K562 (cell line): Measurements from ENCODE around the gene KCTD6. TPM values are rescaled to one million over a fixed set of nuclear protein-coding genes. Genes with fewer than 3 reads are reported as not detected.

Experiments used
- ATAC-seq: fragments of 200-7000 bp; cut with Tn5 transposase; 3 replicates; pipeline ENCODE4 v1.9.1; 2020; ENCODE audit warnings: moderate library complexity
- BruUV-seq: library from RNA; stranded (reverse); fragments of 400-500 nt; replicated peaks from 2 replicates; lab custom pipeline; 2021; lab: Mats Ljungman, UMichigan
- CTCF ChIA-PET: fragments of 300-600 bp; formaldehyde crosslinking; extraction: SDS; loops from one replicate; lab custom pipeline; 2021; ENCODE audit warnings: low intra/inter-chr PET ratio; lab: Yijun Ruan, JAX
- POLR2A ChIA-PET: fragments of 300-600, 350-650 bp; sonication (Branson Sonifier 250); formaldehyde crosslinking; extraction: SDS; loops from one replicate; lab custom pipeline; 2021; ENCODE audit warnings: antibody characterized with exemption, inconsistent platforms; lab: Yijun Ruan, JAX
- DNase-seq, 4 experiments: peaks; one replicate each; pipeline versions ENCODE4 v3.0.0 to v3.0.0-alpha.2; 2011 to 2018; ENCODE audit warnings: low spot score in 3 of 4, mixed read lengths in 3 of 4; ENCODE audit errors: extremely low read depth in 1 of 4
- FAIRE-seq: peaks from 2 replicates; lab custom pipeline; 2011; peaks lifted over from hg19 to GRCh38; lab: Jason Lieb, UNC
- H2AFZ ChIP-seq: 2 replicates; pipeline ENCODE4 v1.6.0; 2011; ENCODE audit warnings: low read depth, low read length, control low read depth, inconsistent platforms
- H3K27ac ChIP-seq: fragments of 200-600 bp; 3 replicates; pipeline ENCODE4 v1.8.0; 2011; ENCODE audit warnings: low read depth, mild to moderate bottlenecking, control low read depth, inconsistent platforms, low read length, moderate library complexity, mixed read lengths; ENCODE audit errors: extremely low read depth
- H3K27me3 ChIP-seq, 2 experiments: fragments of 300-600 bp in 1 of 2; 2 replicates in 1 of 2; 3 replicates in 1 of 2; pipeline versions ENCODE4 v1.6.0 to v1.8.0; 2011; ENCODE audit warnings: inconsistent platforms in 2 of 2, low read length in 2 of 2, mild to moderate bottlenecking in 1 of 2, mixed read lengths in 1 of 2, moderate library complexity in 1 of 2; ENCODE audit not compliant: control insufficient read depth in 2 of 2, insufficient read depth in 2 of 2
- H3K36me3 ChIP-seq: fragments of 300-600 bp; 3 replicates; pipeline ENCODE4 v1.8.0; 2011; ENCODE audit warnings: mild to moderate bottlenecking, low read length, inconsistent platforms; ENCODE audit not compliant: control insufficient read depth, insufficient read depth
- H3K4me1 ChIP-seq, 2 experiments: fragments of 200-600 bp in 1 of 2; replicated peaks in 1 of 2; 2 replicates in 1 of 2; 3 replicates in 1 of 2; pipeline versions ENCODE4 v1.5.1 to v1.8.0; 2011; ENCODE audit warnings: inconsistent platforms in 2 of 2, low read length in 2 of 2, mild to moderate bottlenecking in 1 of 2, mixed read lengths in 1 of 2, moderate library complexity in 1 of 2; ENCODE audit not compliant: control insufficient read depth in 2 of 2, insufficient read depth in 2 of 2
- H3K4me2 ChIP-seq: 2 replicates; pipeline ENCODE4 v1.6.1; 2011; ENCODE audit warnings: low read length, control low read depth, inconsistent platforms, mixed read lengths; ENCODE audit not compliant: insufficient read depth
- H3K4me3 ChIP-seq: fragments of 200-600 bp; sonication (generic), shearing (Covaris generic); 2 replicates; pipeline ENCODE4 v1.5.1; 2016; ENCODE audit warnings: control low read depth, inconsistent platforms
- H3K79me2 ChIP-seq: fragments of 200-600 bp; 3 replicates; pipeline ENCODE4 v1.8.0; 2011; ENCODE audit warnings: low read length, inconsistent platforms; ENCODE audit not compliant: control insufficient read depth, insufficient read depth
- H3K9ac ChIP-seq, 2 experiments: 2 replicates each; pipeline versions ENCODE4 v1.6.0 to v1.6.1; 2011; ENCODE audit warnings: low read depth in 2 of 2, low read length in 2 of 2, control low read depth in 1 of 2, inconsistent platforms in 1 of 2, mild to moderate bottlenecking in 1 of 2, mixed read lengths in 1 of 2; ENCODE audit not compliant: insufficient read depth in 1 of 2
- H3K9me1 ChIP-seq: one replicate; pipeline ENCODE4 v1.6.0; 2011; ENCODE audit warnings: inconsistent platforms, mild to moderate bottlenecking, low read length, moderate library complexity; ENCODE audit not compliant: control insufficient read depth, insufficient read depth
- H3K9me3 ChIP-seq: replicated peaks from 2 replicates; pipeline ENCODE4 v1.5.1; 2011; ENCODE audit warnings: low read depth, low read length, inconsistent platforms; ENCODE audit not compliant: control insufficient read depth, insufficient read depth
- H4K20me1 ChIP-seq: replicated peaks from 2 replicates; pipeline ENCODE4 v1.6.1; 2011; ENCODE audit warnings: low read length, inconsistent platforms, mixed read lengths; ENCODE audit not compliant: control insufficient read depth, insufficient read depth
- ELK3 ChIP-seq: fragments of 450-650 bp; formaldehyde crosslinking; IDR thresholded peaks from 2 replicates; pipeline ENCODE4 v1.4.0; 2020; ENCODE audit warnings: mild to moderate bottlenecking
- MEF2A ChIP-seq: IDR thresholded peaks from 2 replicates; pipeline ENCODE4 v1.6.1; 2011; ENCODE audit warnings: low read depth, mild to moderate bottlenecking, low read length, moderate library complexity; ENCODE audit not compliant: control insufficient read depth
- MEF2D ChIP-seq: conservative IDR thresholded peaks from 2 replicates; pipeline ENCODE4 v1.6.1; 2016; ENCODE audit warnings: low read depth, missing genetic modification characterization, missing compliant biosample characterization
- RBM25 ChIP-seq: fragments of 200-400 bp; formaldehyde crosslinking; IDR thresholded peaks from 2 replicates; pipeline ENCODE4 v1.6.1; 2018; ENCODE audit warnings: low read length, low read depth, moderate library complexity; ENCODE audit not compliant: severe bottlenecking
- TBL1XR1 ChIP-seq, 2 experiments: IDR thresholded peaks; 2 replicates each; pipeline ENCODE4 v1.6.1; 2012; ENCODE audit warnings: improper control_type of control experiment in 2 of 2, low read length in 2 of 2, mild to moderate bottlenecking in 1 of 2
- ZMIZ1 ChIP-seq, 2 experiments: fragments of 150-350 bp in 1 of 2; IDR thresholded peaks; 2 replicates each; pipeline ENCODE4 v1.6.1; 2012 to 2016; ENCODE audit warnings: low read depth in 2 of 2, low read length in 2 of 2, mild to moderate bottlenecking in 1 of 2, moderate library complexity in 1 of 2
- ZNF76 ChIP-seq: fragments of 250-450 bp; sonication (Bioruptor Pico); IDR thresholded peaks from 2 replicates; pipeline ENCODE4 v1.4.0; 2020; ENCODE audit warnings: mild to moderate bottlenecking, moderate library complexity, borderline replicate concordance
- WGBS: fragments of 100-300 bp; shearing (Covaris generic); methylation state at CpG from one replicate; pipeline ENCODE4 v1.1.6; 2016; ENCODE audit warnings: low coverage, mixed read lengths; ENCODE audit not compliant: insufficient coverage; ENCODE audit errors: missing lambda C conversion rate; 5-methylcytosine and 5-hydroxymethylcytosine counted together
- in situ Hi-C: fragments of 300-500 bp; cut with MboI; formaldehyde crosslinking; loops from 4 replicates; pipeline ENCODE4 v1.15.0; 2018; ENCODE audit warnings: inconsistent platforms, mixed read lengths
- intact Hi-C: fragments of 100-400 bp; cut with micrococcal nuclease; formaldehyde crosslinking; loops from 2 replicates; pipeline ENCODE4 v1.14.2; 2022
- polyA plus RNA-seq, 8 experiments: library from polyadenylated mRNA; depleted of rRNA in 4 of 8; stranded (reverse) in 5 of 8; unstranded in 3 of 8; fragments of >200 nt; fragmentation: Nextera tagmentation in 2 of 8; fragmentation: Illumina TruSeq in 1 of 8; extraction: Ambion mirVana in 2 of 8; extraction: Trizol in 1 of 8; gene quantifications; 2 replicates each; pipeline versions ENCODE4 v1.2.1 to v1.2.3, GENCODE V29; 2011 to 2014; ENCODE audit warnings: inconsistent platforms in 1 of 8, missing spikeins in 1 of 8
- total RNA-seq, 7 experiments: library from RNA; depleted of rRNA in 6 of 7; stranded (reverse); fragments of >200 nt in 6 of 7; fragmentation: Illumina TruSeq in 2 of 7; extraction: Trizol in 2 of 7; gene quantifications; 2 replicates each; pipeline versions ENCODE4 v1.2.1 to v1.2.3, GENCODE V29; 2011 to 2021; ENCODE audit warnings: low replicate concordance in 1 of 7
- TF ChIP-seq, protein P1 (sequence below): sonication (generic); formaldehyde crosslinking; IDR thresholded peaks from 2 replicates; pipeline ENCODE4 v1.8.1; 2023; ENCODE audit warnings: mild to moderate bottlenecking, missing genetic modification reagents, moderate library complexity
- TF ChIP-seq, protein P2 (sequence below), 2 experiments: fragments of 250-450 bp in 1 of 2; fragments of 450-650 bp in 1 of 2; sonication (Bioruptor Pico) in 1 of 2; IDR thresholded peaks; 2 replicates each; pipeline versions ENCODE4 v1.6.1 to v1.8.0; 2016 to 2021; ENCODE audit warnings: mild to moderate bottlenecking in 2 of 2, moderate library complexity in 2 of 2, missing compliant biosample characterization in 1 of 2, missing genetic modification characterization in 1 of 2
- TF ChIP-seq, protein P3 (sequence below), 2 experiments: fragments of 450-650 bp in 1 of 2; sonication (generic) in 1 of 2; formaldehyde crosslinking; conservative IDR thresholded peaks; 2 replicates each; pipeline versions ENCODE4 v1.4.0 to v1.8.1; 2020 to 2022; ENCODE audit warnings: mild to moderate bottlenecking in 1 of 2, missing genetic modification reagents in 1 of 2
- TF ChIP-seq, protein P4 (sequence below): sonication (generic); formaldehyde crosslinking; IDR thresholded peaks from 2 replicates; pipeline ENCODE4 v1.8.1; 2023; ENCODE audit warnings: mild to moderate bottlenecking, missing genetic modification reagents

The KCTD6 gene
- total and polyA plus RNA-seq, 9 of the 15 experiments (the other 6 are each of a cell fraction or from before 2014, with no cell fraction given): 2.1 to 5.9 (median 4.5) TPM

DNA sequence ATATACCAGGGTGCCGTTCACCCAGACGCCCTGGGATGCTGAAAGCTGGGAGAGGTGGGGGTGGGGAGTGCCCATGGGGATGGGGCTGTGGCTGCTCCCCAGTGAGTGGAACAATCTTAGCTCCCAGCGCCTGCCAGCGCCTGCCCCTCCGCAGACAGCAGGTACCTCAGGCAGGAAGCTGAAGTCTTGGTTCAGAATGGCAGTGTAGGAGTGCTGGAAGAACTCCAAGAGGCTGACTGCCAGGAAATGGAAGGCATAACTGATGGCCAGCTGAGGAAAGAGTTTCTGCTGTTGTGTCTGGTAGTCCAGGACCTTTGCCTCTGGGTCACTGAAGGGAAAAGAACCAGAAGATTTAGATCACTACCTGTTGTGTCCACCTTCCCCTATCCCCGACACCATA lies 36.7 kb downstream of the KCTD6 start:
- CTCF ChIA-PET: no interaction called here
- no peak overlapping the region for H2AFZ ChIP-seq
- TF ChIP-seq ZNF76 (CRISPR knock-in tag) (no peak), MEF2A (no peak), MEF2D (tag) (no peak), ZMIZ1 (IDR thresholded peaks at IDR 0.05; ENCODE audit: low read depth in 2 of 2, low read length in 2 of 2) (no peak), ELK3 (CRISPR knock-in tag) (no peak), TBL1XR1 (IDR thresholded peaks at IDR 0.05; ENCODE audit: low read length in 2 of 2) (no peak), RBM25 (no peak)
- TF ChIP-seq, protein P1, sequence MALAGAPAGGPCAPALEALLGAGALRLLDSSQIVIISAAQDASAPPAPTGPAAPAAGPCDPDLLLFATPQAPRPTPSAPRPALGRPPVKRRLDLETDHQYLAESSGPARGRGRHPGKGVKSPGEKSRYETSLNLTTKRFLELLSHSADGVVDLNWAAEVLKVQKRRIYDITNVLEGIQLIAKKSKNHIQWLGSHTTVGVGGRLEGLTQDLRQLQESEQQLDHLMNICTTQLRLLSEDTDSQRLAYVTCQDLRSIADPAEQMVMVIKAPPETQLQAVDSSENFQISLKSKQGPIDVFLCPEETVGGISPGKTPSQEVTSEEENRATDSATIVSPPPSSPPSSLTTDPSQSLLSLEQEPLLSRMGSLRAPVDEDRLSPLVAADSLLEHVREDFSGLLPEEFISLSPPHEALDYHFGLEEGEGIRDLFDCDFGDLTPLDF (CRISPR knock-in tag): no peak
- TF ChIP-seq, protein P2, sequence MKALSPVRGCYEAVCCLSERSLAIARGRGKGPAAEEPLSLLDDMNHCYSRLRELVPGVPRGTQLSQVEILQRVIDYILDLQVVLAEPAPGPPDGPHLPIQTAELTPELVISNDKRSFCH (CRISPR knock-in tag; IDR thresholded peaks at IDR 0.05): no peak
- TF ChIP-seq, protein P2 (tag; IDR thresholded peaks at IDR 0.05): no peak
- TF ChIP-seq, protein P3, sequence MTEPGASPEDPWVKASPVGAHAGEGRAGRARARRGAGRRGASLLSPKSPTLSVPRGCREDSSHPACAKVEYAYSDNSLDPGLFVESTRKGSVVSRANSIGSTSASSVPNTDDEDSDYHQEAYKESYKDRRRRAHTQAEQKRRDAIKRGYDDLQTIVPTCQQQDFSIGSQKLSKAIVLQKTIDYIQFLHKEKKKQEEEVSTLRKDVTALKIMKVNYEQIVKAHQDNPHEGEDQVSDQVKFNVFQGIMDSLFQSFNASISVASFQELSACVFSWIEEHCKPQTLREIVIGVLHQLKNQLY (CRISPR knock-in tag; conservative IDR thresholded peaks at IDR 0.05): no peak
- TF ChIP-seq, protein P4, sequence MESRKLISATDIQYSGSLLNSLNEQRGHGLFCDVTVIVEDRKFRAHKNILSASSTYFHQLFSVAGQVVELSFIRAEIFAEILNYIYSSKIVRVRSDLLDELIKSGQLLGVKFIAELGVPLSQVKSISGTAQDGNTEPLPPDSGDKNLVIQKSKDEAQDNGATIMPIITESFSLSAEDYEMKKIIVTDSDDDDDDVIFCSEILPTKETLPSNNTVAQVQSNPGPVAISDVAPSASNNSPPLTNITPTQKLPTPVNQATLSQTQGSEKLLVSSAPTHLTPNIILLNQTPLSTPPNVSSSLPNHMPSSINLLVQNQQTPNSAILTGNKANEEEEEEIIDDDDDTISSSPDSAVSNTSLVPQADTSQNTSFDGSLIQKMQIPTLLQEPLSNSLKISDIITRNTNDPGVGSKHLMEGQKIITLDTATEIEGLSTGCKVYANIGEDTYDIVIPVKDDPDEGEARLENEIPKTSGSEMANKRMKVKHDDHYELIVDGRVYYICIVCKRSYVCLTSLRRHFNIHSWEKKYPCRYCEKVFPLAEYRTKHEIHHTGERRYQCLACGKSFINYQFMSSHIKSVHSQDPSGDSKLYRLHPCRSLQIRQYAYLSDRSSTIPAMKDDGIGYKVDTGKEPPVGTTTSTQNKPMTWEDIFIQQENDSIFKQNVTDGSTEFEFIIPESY (CRISPR knock-in tag): no peak

More for the DNA sequence above, 36.7 kb downstream of the KCTD6 start:
- Histone ChIP-seq H3K36me3 (no peaks in the 10 kb centered on the region), H3K9me3 (no peaks in the 10 kb centered on the region), H3K27me3 (0 out of 5 replicates have a peak, but pooled peaks cover 0 to 5% of the 10 kb centered on the region in 2 experiments), H4K20me1 (no peaks in the 10 kb centered on the region), H3K9ac (no peak overlapping the region), H3K4me2 (no peak overlapping the region), H3K9me1 (no peaks in the 10 kb centered on the region), H3K27ac (no peak overlapping the region), H3K4me3 (no peak overlapping the region), H3K4me1 (peaks cover 2 to 17% of the 10 kb centered on the region in 2 experiments; a peak in 4 of 5 replicates), H3K79me2 (no peaks in the 10 kb centered on the region)
- intact Hi-C loops: loop anchor here (2.0 kb wide), 1 partner anchor 222 kb away; the partner anchor contains the start of genes HTD2 and RPP14
- in situ Hi-C loops: no loop called here
- POLR2A ChIA-PET: interaction anchor here (0.6 to 1.1 kb wide), 2 partner anchors 35 to 104 kb away, joined by 3 read pairs; no protein-coding TSS in a partner anchor
- DNase-seq (no peak), ATAC-seq (no peak), FAIRE-seq (no peak)
- WGBS: 6% methylated on average over 3 of the region's 6 CpGs
- no TSS peak for BruUV-seq
